Measurements from ENCODE around the gene SHB. TPM values are rescaled to one million over a fixed set of nuclear protein-coding genes. Genes with fewer than 3 reads are reported as not detected.

The SHB gene
- total RNA-seq, 1 donor from 2014 or later: 18.5 TPM

DNA sequence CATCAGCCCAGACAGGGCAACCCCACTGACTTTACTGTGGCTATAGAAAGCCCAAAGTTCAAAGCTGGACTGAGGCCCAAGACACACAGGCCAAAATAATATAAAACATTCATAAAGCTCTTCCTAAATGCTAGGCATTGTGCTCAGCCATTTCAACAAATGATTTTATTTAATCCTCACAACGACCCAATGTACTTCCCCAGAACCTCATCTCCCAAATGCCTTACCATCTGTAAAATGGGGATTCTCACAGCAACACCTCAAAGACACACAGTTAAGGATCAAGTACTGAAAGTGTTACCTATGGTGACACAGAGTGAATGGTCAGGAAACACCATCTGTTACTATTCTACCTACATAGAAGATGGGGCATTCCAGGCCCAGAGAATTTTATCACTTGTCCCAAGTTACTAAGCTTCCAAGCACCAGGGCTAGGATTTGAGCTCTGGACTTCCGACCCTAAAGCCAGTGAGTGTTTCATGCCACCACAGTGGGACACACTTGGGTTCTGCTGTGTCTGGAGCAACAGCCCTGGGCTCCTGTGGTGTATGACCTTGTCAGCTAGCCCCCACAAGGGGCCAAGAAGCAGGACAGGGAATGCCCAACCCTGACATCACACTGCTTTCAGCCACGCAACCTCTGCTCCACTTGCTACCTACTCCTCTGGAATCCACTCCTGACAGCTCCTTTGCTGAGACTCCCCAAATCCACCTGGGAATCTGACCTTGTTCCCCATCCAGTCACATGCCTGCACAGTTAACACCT lies 15.1 kb downstream of the SHB start:
- Mint-ChIP-seq H3K27ac (ENCODE audit: unreplicated experiment) (no peak overlapping the region), H3K4me3 (ENCODE audit: unreplicated experiment) (no peak overlapping the region)

GRCh38 chr9:38051780-38052546 lies 17.1 kb downstream of the SHB start:
- no peak overlapping the region for H3K27ac Mint-ChIP-seq (ENCODE audit: unreplicated experiment)

More for the DNA sequence above, 15.1 kb downstream of the SHB start:
- no peak for TF ChIP-seq CTCF (IDR thresholded peaks at IDR 0.05; ENCODE audit: unreplicated experiment)
- Mint-ChIP-seq H3K4me1 (ENCODE audit: unreplicated experiment) (peaks cover 14% of the 10 kb centered on the region), H3K9me3 (ENCODE audit: unreplicated experiment) (no peaks in the 10 kb centered on the region), H3K36me3 (ENCODE audit: low read depth, unreplicated experiment) (no peaks in the 10 kb centered on the region), H3K27me3 (ENCODE audit: unreplicated experiment) (peaks cover 2% of the 10 kb centered on the region)
- no peak for DNase-seq (ENCODE audit: low spot score)

GRCh38 chr9:38048316-38048969 lies 20.6 kb downstream of the SHB start:
- no peaks in the 10 kb centered on the region for H3K9me3 Mint-ChIP-seq (ENCODE audit: unreplicated experiment)
- no peaks in the 10 kb centered on the region for H3K36me3 Mint-ChIP-seq (ENCODE audit: low read depth, unreplicated experiment)
- peaks cover 21% of the 10 kb centered on the region for H3K4me1 Mint-ChIP-seq (ENCODE audit: unreplicated experiment)
- peaks cover 8% of the 10 kb centered on the region for H3K27me3 Mint-ChIP-seq (ENCODE audit: unreplicated experiment)
- no peak for DNase-seq (ENCODE audit: low spot score)
- H3K4me3 Mint-ChIP-seq (ENCODE audit: unreplicated experiment): no peak overlapping the region
- peak overlapping the region; percentile 96 for H3K27ac Mint-ChIP-seq (ENCODE audit: unreplicated experiment)
- TF ChIP-seq CTCF (IDR thresholded peaks at IDR 0.05; ENCODE audit: unreplicated experiment): no peak

More at GRCh38 chr9:38051780-38052546, 17.1 kb downstream of the SHB start:
- Mint-ChIP-seq H3K4me1 (ENCODE audit: unreplicated experiment) (peaks cover 13% of the 10 kb centered on the region), H3K4me3 (ENCODE audit: unreplicated experiment) (no peak overlapping the region), H3K9me3 (ENCODE audit: unreplicated experiment) (no peaks in the 10 kb centered on the region), H3K27me3 (ENCODE audit: unreplicated experiment) (peaks cover 4% of the 10 kb centered on the region), H3K36me3 (ENCODE audit: low read depth, unreplicated experiment) (no peaks in the 10 kb centered on the region)
- TF ChIP-seq CTCF (IDR thresholded peaks at IDR 0.05; ENCODE audit: unreplicated experiment): no peak
- DNase-seq (ENCODE audit: low spot score): no peak

DNA sequence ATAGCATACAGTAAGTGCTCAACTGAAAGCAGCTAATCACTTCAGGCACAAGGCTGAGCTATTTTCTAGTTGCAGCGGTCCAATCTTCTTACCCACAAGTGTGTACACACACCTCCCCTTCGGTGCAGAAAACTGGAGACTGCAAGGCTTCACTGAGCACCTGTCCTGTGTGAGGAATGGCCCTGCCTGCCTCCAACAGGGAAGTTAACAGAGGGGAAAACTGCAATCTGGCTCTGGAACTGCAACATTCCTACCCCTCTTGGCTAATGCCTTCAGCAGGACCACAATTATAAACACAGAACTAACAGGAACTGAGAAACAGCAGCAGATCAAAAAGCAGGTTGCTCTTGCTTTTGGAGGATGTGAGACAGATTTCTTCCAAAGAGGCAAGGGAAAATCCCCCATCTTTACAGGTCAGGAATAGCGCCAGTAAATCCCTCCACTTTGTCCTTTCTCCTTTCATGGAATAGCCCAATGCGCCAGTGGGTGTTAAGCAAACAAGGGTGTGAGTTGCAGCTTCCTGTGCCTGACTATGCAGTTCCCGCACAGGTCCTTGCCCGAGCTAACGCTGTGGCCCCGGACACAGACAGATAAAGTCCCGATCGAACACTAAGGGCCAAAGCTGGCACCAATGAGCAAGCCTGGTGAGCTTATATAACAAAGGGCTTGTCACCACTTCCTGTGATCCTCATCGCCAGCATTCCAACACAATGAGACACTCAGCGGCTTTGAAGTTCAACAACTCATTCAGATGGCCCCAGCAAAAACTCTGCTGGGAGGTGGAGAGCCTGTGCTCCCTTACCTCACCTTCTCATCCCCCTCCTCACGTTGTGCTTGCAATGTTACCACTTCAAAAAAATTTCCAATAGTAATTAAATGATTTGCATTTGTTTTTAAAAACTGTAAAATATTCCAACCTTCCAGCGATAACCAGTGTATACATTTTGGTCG lies 21.5 kb downstream of the SHB start:
- peaks cover 21% of the 10 kb centered on the region for H3K4me1 Mint-ChIP-seq (ENCODE audit: unreplicated experiment)
- peak; percentile 62 for DNase-seq (ENCODE audit: low spot score)
- peaks cover 5% of the 10 kb centered on the region for H3K36me3 Mint-ChIP-seq (ENCODE audit: low read depth, unreplicated experiment)
- H3K27ac Mint-ChIP-seq (ENCODE audit: unreplicated experiment): peak overlapping the region; percentile 96
- TF ChIP-seq CTCF (IDR thresholded peaks at IDR 0.05; ENCODE audit: unreplicated experiment): no peak
- H3K9me3 Mint-ChIP-seq (ENCODE audit: unreplicated experiment): no peaks in the 10 kb centered on the region
- H3K27me3 Mint-ChIP-seq (ENCODE audit: unreplicated experiment): peaks cover 11% of the 10 kb centered on the region
- H3K4me3 Mint-ChIP-seq (ENCODE audit: unreplicated experiment): no peak overlapping the region
